A549 (cell line): ENCODE measurements around the gene ZNF385B. TPM values are rescaled to one million over a fixed set of nuclear protein-coding genes. Genes with fewer than 3 reads are reported as not detected.

Experiments used
- ATAC-seq, 2 experiments: fragments of 200-7000 bp in 1 of 2; fragments of >200 bp in 1 of 2; cut with Nextera tagmentation in 1 of 2; cut with Tn5 transposase in 1 of 2; 3 replicates each; pipeline versions ENCODE4 v1.8.0 to v1.9.1; 2018 to 2020; ENCODE audit warnings: mild to moderate bottlenecking in 1 of 2, moderate library complexity in 1 of 2
- CTCF ChIA-PET: fragments of 300-600 bp; sonication (Branson Sonifier 250); formaldehyde crosslinking; extraction: SDS; loops from one replicate; lab custom pipeline; 2021; ENCODE audit warnings: antibody characterized with exemption, inconsistent platforms; lab: Yijun Ruan, JAX
- POLR2A ChIA-PET: fragments of 350-600 bp; formaldehyde crosslinking; extraction: SDS; loops from one replicate; lab custom pipeline; 2021; ENCODE audit warnings: antibody characterized with exemption, inconsistent platforms; lab: Yijun Ruan, JAX
- DNase-seq, 2 experiments: peaks; one replicate each; pipeline versions ENCODE4 v3.0.0 to v3.0.0-alpha.2; 2011 to 2016; ENCODE audit warnings: low read depth in 1 of 2, low spot score in 1 of 2
- FAIRE-seq: peaks from 2 replicates; lab custom pipeline; 2011; peaks lifted over from hg19 to GRCh38; lab: Jason Lieb, UNC
- H3K27ac ChIP-seq, 2 experiments: fragments of >200 bp; sonication (Bioruptor Twin); formaldehyde crosslinking; 3 replicates each; pipeline ENCODE4 v1.5.1; 2016 to 2017
- H3K4me1 ChIP-seq: fragments of >200 bp; sonication (Bioruptor Twin); formaldehyde crosslinking; 3 replicates; pipeline ENCODE4 v1.6.1; 2016
- H3K4me2 ChIP-seq: fragments of >200 bp; sonication (Bioruptor Twin); formaldehyde crosslinking; 3 replicates; pipeline ENCODE4 v1.6.1; 2016
- H3K4me3 ChIP-seq: fragments of >200 bp; sonication (Bioruptor Twin); formaldehyde crosslinking; 3 replicates; pipeline ENCODE4 v1.5.1; 2016
- H3K9me3 ChIP-seq: fragments of >200 bp; sonication (Bioruptor Twin); formaldehyde crosslinking; 3 replicates; pipeline ENCODE4 v1.6.1; 2016
- CEBPB ChIP-seq, 2 experiments: fragments of >200 bp in 1 of 2; sonication (Bioruptor Twin) in 1 of 2; formaldehyde crosslinking in 1 of 2; IDR thresholded peaks; 2 replicates each; pipeline ENCODE4 v1.6.1; 2012 to 2016
- CHD2 ChIP-seq: fragments of 150-350 bp; IDR thresholded peaks from 2 replicates; pipeline ENCODE4 v1.6.1; 2014; ENCODE audit warnings: low read length; ENCODE audit not compliant: partially characterized antibody
- CTCF ChIP-seq: fragments of >200 bp; sonication (Bioruptor Twin); formaldehyde crosslinking; IDR thresholded peaks from 3 replicates; pipeline ENCODE4 v1.5.1; 2016
- EHMT2 ChIP-seq: fragments of 200-600 bp; sonication (generic); IDR thresholded peaks from 2 replicates; pipeline ENCODE4 v1.6.1; 2016; ENCODE audit warnings: antibody characterized with exemption, low read depth, mild to moderate bottlenecking, moderate library complexity
- ESRRA ChIP-seq: fragments of 150-350 bp; IDR thresholded peaks from 2 replicates; pipeline ENCODE4 v1.6.1; 2014; ENCODE audit warnings: mild to moderate bottlenecking, low read length, borderline replicate concordance
- FOSB ChIP-seq: fragments of 250-450 bp; sonication (Bioruptor Pico); IDR thresholded peaks from 2 replicates; pipeline ENCODE4 v1.5.0; 2020; ENCODE audit warnings: mild to moderate bottlenecking, moderate library complexity
- FOSL2 ChIP-seq, 2 experiments: fragments of 450-650 bp in 1 of 2; fragments of >200 bp in 1 of 2; sonication (Bioruptor Twin) in 1 of 2; formaldehyde crosslinking; IDR thresholded peaks; 2 replicates each; pipeline versions ENCODE4 v1.5.0 to v1.6.1; 2016 to 2020; ENCODE audit warnings: mild to moderate bottlenecking in 1 of 2, moderate library complexity in 1 of 2
- GATA3 ChIP-seq: IDR thresholded peaks from 2 replicates; pipeline ENCODE4 v1.6.1; 2012; ENCODE audit warnings: borderline replicate concordance
- HOXB5 ChIP-seq: fragments of 250-450 bp; sonication (Bioruptor Pico); IDR thresholded peaks from 2 replicates; pipeline ENCODE4 v1.5.0; 2020; ENCODE audit warnings: mild to moderate bottlenecking, moderate library complexity
- JUNB ChIP-seq: fragments of >200 bp; sonication (Bioruptor Twin); formaldehyde crosslinking; IDR thresholded peaks from 2 replicates; pipeline ENCODE4 v1.6.1; 2016
- MAZ ChIP-seq: fragments of 150-350 bp; IDR thresholded peaks from 2 replicates; pipeline ENCODE4 v1.6.1; 2014; ENCODE audit warnings: antibody characterized with exemption, low read depth, low read length, borderline replicate concordance
- RNF2 ChIP-seq: fragments of 200-600 bp; sonication (generic); IDR thresholded peaks from 2 replicates; pipeline ENCODE4 v1.6.1; 2016; ENCODE audit warnings: low read depth, mild to moderate bottlenecking, antibody characterized with exemption, moderate library complexity, borderline replicate concordance
- TFCP2L1 ChIP-seq: fragments of 250-450 bp; sonication (Bioruptor Pico); IDR thresholded peaks from 2 replicates; pipeline ENCODE4 v1.5.0; 2021; ENCODE audit warnings: mild to moderate bottlenecking
- ZFP36 ChIP-seq: fragments of 450-650 bp; IDR thresholded peaks from 2 replicates; pipeline ENCODE4 v1.6.1; 2014; ENCODE audit warnings: borderline replicate concordance; ENCODE audit not compliant: partially characterized antibody
- WGBS: methylation state at CpG from one replicate; pipeline ENCODE4 v1.1.6; 2017; ENCODE audit errors: missing lambda C conversion rate; 5-methylcytosine and 5-hydroxymethylcytosine counted together
- polyA plus RNA-seq, 4 experiments: library from polyadenylated mRNA; depleted of rRNA in 3 of 4; stranded (reverse); fragments of >200 nt; fragmentation: RNase III in 1 of 4; extraction: RNeasy Plus Mini Kit Qiagen cat#74134 plus additional on column Dnase treatment in 1 of 4; gene quantifications; 2 replicates in 3 of 4; 3 replicates in 1 of 4; pipeline ENCODE4 v1.2.3, GENCODE V29; 2011 to 2017
- TF ChIP-seq, protein P1 (sequence below): fragments of >200 bp; sonication (Bioruptor Twin); formaldehyde crosslinking; IDR thresholded peaks from 2 replicates; pipeline ENCODE4 v1.6.1; 2016
- TF ChIP-seq, protein P2 (sequence below): IDR thresholded peaks from 2 replicates; pipeline ENCODE4 v1.6.1; 2012; ENCODE audit warnings: low read depth, borderline replicate concordance
- TF ChIP-seq, protein P3 (sequence below): IDR thresholded peaks from 2 replicates; pipeline ENCODE4 v1.6.1; 2012
- TF ChIP-seq, protein P4 (sequence below): fragments of 450-650 bp; IDR thresholded peaks from 2 replicates; pipeline ENCODE4 v1.6.1; 2014; ENCODE audit warnings: antibody characterized with exemption
- TF ChIP-seq, protein P5 (sequence below): IDR thresholded peaks from 2 replicates; pipeline ENCODE4 v1.6.1; 2012
- TF ChIP-seq, protein P6 (sequence below): fragments of 250-450 bp; sonication (Bioruptor Pico); IDR thresholded peaks from 2 replicates; pipeline ENCODE4 v1.5.0; 2021; ENCODE audit warnings: mild to moderate bottlenecking, moderate library complexity, borderline replicate concordance

The ZNF385B gene
- polyA plus RNA-seq, 2 of the 4 experiments (the other 2 are of a cell fraction) = not detected

GRCh38 chr2:179802051-179802882 lies 59.1 kb downstream of the ZNF385B start:
- POLR2A ChIA-PET = no interaction called here
- no peak for FAIRE-seq

DNA sequence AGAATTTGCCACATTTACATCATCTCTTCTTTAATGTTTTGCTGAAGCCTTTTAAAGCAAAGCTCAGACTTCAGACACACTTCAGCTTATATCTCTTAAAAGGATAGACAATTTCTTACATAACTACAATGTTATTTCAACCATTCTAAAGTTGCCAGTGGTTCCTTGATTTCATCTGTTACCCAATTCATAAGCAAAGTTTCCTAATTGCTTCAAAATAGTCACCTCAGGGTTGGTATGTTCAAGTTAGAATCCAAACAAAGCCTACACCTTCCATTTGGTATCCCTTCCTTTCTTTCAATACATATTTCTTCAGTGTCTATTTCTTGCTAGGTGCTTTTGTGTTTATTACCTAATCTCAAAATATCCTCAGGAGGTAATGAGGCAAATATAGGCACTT lies 60.6 kb downstream of the ZNF385B start:
- no peaks in the 10 kb centered on the region for H3K4me1 ChIP-seq
- ChIA-PET POLR2A (no interaction called here), CTCF (no interaction called here)
- H3K9me3 ChIP-seq = no peaks in the 10 kb centered on the region
- no peak overlapping the region for H3K4me3 ChIP-seq
- no peak overlapping the region for H3K27ac ChIP-seq
- TF ChIP-seq FOSL2 (IDR thresholded peaks at IDR 0.05) (no peak), FOSL2 (CRISPR knock-in tag; IDR thresholded peaks at IDR 0.05) (no peak), ESRRA (no peak), MAZ (no peak), EHMT2 (no peak), CHD2 (no peak), GATA3 (no peak)
- TF ChIP-seq, protein P1, sequence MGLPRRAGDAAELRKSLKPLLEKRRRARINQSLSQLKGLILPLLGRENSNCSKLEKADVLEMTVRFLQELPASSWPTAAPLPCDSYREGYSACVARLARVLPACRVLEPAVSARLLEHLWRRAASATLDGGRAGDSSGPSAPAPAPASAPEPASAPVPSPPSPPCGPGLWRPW = no peak
- TF ChIP-seq, protein P2, sequence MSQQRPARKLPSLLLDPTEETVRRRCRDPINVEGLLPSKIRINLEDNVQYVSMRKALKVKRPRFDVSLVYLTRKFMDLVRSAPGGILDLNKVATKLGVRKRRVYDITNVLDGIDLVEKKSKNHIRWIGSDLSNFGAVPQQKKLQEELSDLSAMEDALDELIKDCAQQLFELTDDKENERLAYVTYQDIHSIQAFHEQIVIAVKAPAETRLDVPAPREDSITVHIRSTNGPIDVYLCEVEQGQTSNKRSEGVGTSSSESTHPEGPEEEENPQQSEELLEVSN = no peak
- ATAC-seq (no peak), DNase-seq (no peak), FAIRE-seq (no peak)
- H3K4me2 ChIP-seq = no peak overlapping the region

More at GRCh38 chr2:179802051-179802882, 59.1 kb downstream of the ZNF385B start:
- Histone ChIP-seq H3K4me1 (no peaks in the 10 kb centered on the region), H3K27ac (no peak overlapping the region), H3K4me2 (no peak overlapping the region), H3K9me3 (no peaks in the 10 kb centered on the region), H3K4me3 (no peak overlapping the region)
- no peak for DNase-seq
- TF ChIP-seq, protein P3, sequence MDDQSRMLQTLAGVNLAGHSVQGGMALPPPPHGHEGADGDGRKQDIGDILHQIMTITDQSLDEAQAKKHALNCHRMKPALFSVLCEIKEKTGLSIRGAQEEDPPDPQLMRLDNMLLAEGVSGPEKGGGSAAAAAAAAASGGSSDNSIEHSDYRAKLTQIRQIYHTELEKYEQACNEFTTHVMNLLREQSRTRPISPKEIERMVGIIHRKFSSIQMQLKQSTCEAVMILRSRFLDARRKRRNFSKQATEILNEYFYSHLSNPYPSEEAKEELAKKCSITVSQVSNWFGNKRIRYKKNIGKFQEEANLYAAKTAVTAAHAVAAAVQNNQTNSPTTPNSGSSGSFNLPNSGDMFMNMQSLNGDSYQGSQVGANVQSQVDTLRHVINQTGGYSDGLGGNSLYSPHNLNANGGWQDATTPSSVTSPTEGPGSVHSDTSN = no peak
- no peak for TF ChIP-seq FOSB (CRISPR knock-in tag)
- CTCF ChIA-PET = no interaction called here
- no peak for ATAC-seq
- WGBS = 2% methylated on average over 2 of the region's 2 CpGs

- 9% methylated on average over 5 of the region's 5 CpGs for WGBS
- ChIA-PET CTCF (no interaction called here), POLR2A (no interaction called here)
- Histone ChIP-seq H3K4me3 (no peak overlapping the region), H3K4me2 (no peak overlapping the region), H3K9me3 (no peaks in the 10 kb centered on the region), H3K4me1 (no peaks in the 10 kb centered on the region), H3K27ac (no peak overlapping the region)
- DNase-seq (no peak), FAIRE-seq (no peak), ATAC-seq (no peak)
- TF ChIP-seq ZFP36 (no peak), RNF2 (no peak), JUNB (no peak), CEBPB (IDR thresholded peaks at IDR 0.05) (no peak), CTCF (no peak), TFCP2L1 (no peak), ESRRA (no peak), HOXB5 (no peak)
- TF ChIP-seq, protein P4, sequence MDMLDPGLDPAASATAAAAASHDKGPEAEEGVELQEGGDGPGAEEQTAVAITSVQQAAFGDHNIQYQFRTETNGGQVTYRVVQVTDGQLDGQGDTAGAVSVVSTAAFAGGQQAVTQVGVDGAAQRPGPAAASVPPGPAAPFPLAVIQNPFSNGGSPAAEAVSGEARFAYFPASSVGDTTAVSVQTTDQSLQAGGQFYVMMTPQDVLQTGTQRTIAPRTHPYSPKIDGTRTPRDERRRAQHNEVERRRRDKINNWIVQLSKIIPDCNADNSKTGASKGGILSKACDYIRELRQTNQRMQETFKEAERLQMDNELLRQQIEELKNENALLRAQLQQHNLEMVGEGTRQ = no peak
- TF ChIP-seq, protein P2 = no peak
- TF ChIP-seq, protein P5, sequence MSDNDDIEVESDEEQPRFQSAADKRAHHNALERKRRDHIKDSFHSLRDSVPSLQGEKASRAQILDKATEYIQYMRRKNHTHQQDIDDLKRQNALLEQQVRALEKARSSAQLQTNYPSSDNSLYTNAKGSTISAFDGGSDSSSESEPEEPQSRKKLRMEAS = no peak
- TF ChIP-seq, protein P6, sequence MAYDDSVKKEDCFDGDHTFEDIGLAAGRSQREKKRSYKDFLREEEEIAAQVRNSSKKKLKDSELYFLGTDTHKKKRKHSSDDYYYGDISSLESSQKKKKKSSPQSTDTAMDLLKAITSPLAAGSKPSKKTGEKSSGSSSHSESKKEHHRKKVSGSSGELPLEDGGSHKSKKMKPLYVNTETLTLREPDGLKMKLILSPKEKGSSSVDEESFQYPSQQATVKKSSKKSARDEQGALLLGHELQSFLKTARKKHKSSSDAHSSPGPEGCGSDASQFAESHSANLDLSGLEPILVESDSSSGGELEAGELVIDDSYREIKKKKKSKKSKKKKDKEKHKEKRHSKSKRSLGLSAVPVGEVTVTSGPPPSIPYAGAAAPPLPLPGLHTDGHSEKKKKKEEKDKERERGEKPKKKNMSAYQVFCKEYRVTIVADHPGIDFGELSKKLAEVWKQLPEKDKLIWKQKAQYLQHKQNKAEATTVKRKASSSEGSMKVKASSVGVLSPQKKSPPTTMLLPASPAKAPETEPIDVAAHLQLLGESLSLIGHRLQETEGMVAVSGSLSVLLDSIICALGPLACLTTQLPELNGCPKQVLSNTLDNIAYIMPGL (CRISPR knock-in tag) = no peak
Measured at GRCh38 chr2:179796213-179797007, 65.0 kb downstream of the ZNF385B start.
